NCI-H1436 treated with DMSO at 0.1 percent for 48 hours (cell line): ENCODE results near the gene MXD1.

Experiments used
- DNase-seq: peaks from one replicate; lab custom pipeline; 2025; lab: John Stamatoyannopoulos, UW

Gene MXD1

DNA sequence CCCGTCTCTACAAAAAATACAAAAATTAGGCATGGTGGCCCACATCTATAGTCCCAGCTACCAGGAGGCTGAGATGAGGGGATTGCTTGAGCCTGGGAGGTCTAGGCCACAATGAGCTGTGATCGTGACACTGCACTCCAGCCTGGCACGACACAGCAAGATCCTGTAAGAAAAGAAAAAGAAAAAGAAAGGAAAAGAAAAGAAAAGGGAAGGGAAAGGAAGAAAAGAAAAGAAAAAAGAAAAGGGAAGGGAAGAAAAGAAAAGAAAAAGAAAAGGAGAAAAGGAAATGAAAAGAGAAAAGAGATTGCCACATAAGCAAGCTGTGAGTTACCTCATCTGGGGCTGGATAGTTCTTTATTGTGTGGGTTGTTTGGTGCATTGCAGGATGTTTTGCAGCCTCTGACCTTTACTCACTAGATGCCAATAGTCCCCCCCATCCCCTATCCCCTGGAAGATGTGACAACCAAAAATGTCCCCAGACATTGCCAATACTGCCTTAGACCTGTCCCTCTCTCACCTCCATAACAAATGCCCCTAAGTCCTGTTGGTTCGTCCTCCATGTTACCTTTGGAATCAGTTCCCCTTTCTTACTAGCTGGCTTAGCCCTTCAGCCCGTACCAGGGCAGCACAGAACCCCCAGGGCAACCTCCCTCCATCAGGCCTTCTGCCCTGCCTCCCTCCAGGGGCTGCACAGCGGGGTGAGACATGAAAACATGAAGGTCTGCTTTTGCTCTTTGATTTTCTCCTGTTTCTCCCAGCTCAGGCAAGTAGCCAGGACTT lies 37.6 kb downstream of the MXD1 start:
- DNase-seq, result no peak

DNA sequence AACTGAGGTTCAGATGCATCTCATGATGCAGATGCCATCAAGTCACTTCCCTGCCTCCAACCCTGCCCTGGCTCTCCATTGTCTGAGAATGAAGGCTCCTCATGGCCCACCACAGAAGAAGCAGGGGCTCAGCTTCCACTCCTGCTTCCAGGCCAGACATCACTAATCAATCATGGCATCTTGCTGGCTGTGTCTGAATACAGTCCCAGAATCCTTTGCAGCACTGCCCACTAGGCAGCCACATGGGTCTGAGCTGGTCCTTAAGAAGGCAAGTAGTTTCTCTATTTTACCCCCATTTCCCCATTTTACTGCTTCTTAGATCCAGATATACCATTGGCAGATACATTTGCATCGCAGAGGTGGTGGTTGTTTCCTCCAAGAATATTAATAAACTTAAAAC lies 39.2 kb downstream of the MXD1 start:
- no peak for DNase-seq

DNA sequence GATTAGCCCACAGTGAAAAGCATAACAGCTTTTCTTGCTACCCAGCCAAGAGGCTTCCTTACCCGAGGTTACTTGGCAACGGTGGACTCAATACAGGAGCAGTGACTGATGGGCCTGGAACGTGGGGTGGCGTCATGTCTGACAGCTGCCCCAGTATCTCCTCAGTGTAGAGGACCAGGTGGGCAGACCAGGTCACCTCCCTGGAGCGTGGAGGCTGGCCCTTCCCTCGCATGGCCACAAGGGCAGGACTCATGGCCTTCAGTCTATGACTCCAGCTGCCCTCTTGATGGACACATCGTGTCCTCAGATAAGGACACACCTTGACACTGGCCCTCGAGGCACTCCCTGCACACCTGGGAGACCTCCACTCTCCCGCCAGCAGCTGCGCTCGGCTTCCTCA lies 40.1 kb downstream of the MXD1 start:
- DNase-seq, result no peak

DNA sequence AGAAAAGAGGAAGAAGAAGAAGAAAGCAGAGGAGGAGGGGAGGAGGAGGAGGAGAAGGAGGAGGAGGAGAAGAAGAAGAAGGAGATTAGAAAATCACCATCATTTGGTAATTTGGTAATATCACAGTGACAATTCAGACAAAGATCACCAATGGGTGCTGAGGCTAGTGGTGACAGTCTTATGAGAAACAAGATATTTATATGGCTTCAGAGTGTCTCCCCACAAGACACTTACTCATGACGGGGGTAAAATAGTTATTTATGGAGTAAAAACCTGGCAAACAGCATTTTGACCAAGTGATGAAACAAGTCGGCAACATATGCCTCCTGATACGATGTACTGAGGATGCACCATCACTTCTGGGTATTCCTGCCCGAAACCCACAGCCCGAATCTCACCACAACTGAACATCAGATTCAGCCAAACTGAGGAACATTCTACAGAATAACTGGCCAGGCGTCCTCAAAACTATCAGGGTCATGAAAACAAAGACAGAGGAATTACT lies 41.6 kb downstream of the MXD1 start:
- no peak for DNase-seq

DNA sequence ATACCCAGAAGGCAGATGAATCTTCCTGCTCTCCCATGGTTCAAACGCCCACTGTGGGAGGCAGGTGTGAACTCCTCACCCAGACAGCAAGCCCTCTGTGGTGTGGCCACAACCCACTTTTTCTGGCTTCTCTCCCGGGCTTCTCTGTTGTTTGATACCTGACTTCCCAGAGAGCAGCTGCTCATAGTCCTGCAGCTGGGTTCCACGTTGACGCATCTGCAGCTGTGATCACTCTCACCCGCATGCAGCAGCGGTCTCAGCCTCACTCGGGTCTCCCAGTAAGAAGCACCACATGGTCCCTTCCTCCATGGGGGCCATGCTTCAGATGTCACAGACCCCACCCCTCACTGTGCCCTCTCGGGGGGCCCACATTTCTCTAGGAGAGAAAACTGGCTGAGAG lies 43.1 kb downstream of the MXD1 start:
- DNase-seq, result no peak

DNA sequence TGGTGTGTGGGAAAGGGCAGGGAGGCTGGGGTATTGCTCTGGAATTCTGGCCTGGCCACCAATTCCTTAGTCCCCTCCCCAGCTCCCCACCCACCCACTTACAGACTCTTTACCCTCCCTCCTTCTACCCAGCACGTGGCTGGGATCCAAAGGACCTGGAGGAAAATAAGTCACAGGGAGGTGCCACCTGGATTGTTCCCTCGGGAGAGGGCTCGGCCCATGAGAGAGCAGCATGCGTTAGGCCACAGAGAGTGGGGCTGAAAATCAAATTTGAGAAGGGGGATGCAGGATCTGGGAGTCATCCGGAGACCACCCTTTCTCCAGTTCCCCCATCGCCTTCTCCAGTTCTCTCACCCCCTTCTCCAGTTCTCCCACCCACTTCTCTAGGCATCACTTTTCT lies 43.6 kb downstream of the MXD1 start:
- DNase-seq, result no peak

DNA sequence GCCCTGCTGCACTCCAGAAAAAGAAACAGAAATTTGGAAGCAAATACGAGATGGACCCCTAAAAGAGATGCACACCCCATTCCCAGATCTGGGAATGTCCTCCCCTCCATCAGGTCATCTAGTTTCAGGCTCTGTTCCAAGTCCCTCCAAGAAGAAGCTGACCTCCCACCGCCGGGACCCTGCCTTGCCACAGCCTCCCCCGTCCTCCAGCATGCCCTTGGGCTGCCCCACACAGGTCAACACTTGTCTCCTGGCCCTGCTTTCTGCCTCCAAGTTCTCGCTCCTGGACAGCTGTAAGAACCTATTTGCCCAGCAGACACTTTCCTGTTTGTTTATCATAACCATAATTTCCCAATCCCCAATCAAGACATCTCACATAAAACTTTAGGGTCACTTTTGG lies 44.5 kb downstream of the MXD1 start:
- DNase-seq, result no peak

DNA sequence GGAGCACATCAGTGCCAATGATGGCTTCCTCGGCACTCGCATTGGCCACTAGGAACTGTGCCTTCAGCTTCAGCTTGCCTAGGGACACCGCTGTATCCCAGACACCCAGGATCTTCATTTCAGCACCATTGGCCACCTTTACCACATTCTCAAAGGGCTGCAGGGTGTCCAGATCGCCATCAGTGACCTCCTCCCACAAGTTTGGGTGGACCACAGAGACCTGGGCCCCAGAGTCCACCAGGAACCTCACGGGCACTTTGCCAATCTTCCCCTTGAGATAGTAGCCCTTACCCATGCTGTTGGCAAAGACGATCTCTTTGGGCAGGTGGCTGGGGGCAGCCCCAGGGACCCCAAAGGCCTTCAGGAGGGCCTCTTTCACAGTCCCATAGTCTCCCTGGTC lies 45.9 kb downstream of the MXD1 start:
- DNase-seq, result no peak

DNA sequence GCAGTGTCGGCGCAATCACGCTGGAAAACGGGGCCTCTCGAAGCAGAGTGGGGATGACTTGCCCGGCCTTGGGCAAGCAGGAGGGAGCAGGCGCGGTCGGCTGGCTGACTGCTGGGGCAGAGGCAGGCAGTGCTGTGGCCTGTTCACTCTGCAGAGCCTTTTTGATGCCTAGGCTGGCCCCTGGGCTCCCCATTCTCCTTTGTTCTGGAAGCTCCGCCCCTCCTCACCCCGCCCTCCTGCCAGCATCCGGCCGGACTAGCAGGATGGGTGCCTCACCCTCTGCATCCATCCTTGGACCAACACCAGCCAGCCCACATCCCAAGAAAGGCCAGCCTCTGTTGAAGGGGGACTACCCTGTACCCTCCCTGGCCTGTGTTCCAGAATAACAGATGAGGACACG lies 46.6 kb downstream of the MXD1 start, which contains the start of gene ASPRV1:
Gene ASPRV1 (minus strand): TSS at position 136 of the 400 bp plus-strand sequence. CDS start 195 bp downstream, outside the sequence.
- no peak for DNase-seq

DNA sequence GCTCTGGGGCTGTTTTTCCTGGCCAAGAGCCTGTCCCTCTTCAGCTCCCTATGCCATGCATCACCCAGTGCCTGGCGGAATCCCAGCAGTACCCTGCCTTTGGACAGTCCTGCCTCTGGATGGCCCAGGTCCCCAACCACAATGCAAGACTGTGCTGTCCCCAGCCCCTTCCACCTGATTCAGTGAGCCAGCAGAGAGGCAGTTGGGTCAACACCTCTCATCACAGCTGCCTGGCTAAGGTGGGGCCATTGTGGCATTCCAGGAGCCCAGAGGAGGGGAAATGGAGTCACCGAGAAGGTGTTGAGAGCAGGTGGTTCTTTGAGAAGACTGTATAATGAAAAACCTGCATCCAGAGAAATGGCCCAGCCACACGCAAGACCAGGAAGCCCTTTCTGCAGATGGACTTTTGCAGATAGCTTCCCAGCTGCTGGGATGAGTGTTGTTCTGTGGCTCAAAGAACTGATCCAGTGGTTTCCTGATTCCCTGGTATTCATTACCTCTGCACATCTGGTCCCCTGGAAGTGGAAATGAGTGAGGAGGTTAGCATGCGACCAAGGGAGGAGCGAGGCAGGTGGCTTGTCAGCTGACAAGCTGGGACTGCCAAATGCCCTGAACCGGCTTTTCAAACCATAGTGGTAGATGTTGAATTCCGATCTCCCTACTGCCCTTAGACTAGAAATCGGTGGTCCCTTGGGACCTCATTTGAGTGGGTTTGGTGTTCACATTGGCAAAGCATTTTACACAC lies 48.2 kb downstream of the MXD1 start:
- DNase-seq, result no peak

DNA sequence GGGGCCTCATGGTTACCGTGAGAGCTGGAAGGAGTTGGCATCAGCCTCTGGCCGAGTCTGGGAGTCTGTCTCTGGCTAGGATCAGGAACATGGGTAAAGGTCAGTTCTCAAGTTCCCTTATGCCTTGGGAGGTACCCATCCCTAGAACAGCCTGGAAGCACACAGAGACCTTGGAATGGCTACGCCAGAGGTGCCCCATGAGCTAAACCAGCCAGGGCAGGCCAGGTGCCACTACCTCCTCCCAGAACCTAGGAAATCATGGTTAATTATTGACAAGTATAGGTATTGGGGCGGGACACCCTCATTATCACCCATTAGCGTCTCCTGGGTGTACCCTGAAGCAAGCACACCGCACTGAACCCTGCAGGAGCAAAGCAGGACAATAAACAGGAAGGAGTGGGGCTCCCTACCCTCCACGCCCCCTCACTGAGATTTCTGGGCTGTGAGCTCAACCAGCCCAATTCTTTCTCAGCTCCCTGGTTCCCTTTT lies 49.5 kb downstream of the MXD1 start:
- no peak for DNase-seq

DNA sequence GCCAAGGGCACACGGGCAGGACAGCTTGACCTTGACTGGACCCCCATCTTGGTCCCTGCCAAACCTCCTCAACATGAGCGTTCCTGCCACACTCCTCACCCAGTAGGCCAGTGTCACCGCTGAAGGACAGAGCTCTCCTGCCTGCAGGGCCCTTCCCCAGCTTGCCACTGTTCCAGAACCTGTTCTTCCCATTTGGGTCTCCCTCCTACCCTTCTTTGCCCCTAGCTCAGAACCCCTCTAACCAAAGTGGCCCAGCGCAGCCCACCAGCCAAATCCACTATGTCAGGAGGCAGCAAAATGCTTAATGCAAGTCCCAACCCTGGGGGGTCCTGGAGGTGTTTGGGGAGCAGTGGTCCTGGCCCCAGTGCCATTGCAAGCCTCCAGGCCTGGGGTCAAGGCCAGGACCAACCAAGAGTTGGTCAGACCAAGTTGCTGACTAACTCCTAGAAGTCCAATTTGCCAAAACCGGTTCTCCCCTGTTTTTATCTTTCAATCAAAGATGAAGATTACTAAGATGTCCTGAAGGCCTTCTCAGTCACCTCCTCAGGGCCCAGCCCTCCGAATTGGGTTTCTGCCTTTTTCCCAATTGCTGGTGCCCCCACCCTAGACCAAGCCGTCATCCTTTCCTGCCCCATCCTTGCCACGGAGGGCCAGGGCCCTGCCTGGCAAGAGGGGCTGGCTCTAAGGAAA lies 51.0 kb downstream of the MXD1 start:
- DNase-seq, result no peak

DNA sequence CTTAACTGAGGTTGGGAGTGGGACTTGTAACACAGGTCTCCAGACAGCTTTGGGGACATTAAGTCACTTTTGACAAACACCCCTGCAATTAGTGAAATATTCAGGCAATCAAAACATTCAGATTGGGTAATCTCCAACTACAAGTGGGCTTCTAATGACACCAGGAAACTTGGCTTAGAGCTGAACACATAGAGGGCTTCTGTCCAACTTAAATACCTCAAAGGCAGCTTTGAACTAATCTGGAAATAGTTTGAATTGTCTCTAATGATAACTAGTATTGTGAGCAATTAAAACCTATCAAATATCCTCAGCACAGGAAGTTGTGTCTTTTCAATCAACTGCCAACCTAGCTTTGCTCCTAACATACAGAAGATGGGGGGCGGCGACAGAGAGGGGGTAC lies 51.6 kb downstream of the MXD1 start:
- no peak for DNase-seq

DNA sequence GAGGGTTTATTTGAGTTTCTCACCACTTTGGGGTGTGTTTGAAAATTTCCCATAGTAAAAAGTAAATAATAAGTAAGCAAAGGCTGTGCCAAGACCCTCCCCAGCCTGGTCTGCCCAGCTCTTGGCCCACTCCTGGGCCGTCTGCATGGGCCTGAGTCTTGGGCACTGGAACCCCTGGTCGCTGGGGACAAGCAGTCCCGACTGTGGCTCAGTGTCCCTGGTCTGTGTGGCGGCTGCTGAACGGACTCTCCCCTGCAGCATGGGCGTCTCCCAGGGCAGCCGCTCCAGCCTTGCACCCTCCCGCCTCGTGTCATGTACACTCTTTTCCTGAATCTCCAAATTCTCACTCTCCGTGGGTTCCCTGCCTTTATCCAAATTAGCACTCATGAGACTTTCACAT lies 53.7 kb downstream of the MXD1 start:
- no peak for DNase-seq

DNA sequence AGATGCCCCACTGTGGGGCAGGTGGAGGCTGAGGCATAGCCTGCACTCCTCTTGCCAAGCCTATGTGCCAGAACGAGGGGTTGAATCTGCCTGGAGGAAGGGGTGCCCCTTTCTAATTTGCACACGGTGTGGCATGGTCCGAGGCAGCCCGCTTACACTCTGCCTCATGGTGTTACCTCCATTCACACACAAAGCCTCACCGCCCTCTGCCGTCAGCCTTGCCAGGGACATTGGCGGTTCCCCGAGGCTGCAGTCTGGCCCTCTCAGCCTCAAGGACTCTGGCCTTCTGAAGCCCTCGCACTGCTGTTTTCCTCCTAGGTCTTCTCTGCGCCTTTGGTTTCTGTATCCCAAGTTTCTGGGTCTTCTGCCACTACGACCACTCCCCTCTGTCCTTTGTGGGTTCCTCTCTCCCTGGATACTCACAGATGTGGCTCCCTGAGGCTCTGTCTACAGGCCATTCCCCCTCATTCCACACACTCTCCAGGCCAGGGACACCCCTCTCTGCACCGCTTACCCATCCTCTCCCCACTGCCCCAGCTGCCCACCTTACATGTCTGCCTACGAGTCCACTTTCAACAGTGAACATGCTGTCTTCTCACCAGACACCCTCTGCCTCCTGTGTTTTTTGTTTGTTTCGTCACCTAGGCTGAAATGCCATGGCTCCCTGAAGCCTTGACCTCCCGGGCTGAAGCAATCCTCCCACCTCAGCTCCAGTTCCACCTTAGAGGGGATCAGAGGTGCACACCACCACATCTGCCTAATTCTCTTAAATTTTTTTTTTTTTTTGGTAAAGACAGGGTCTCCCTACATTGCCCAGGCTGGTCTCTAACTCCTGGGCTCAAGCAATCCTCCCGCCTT lies 54.4 kb downstream of the MXD1 start:
- no peak for DNase-seq

DNA sequence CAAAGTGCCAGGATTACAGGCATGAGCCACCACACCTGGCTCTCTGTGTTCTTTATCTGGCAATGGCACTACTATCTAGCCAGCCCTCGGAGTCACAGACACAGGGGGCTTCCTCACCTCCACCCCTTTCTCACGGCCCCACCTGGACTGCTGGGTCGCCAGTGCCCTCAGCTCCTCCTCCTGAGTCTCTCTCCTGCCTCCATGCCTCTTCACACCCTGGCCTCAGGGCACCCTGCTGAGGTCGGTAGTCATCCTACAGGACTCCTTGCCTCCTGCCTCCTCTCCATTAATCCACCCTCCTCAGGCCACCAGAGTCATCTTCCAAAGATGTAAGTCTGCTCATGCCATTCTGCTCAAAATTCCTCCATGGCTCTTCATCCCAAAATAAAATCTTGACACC lies 55.1 kb downstream of the MXD1 start:
- no peak for DNase-seq

DNA sequence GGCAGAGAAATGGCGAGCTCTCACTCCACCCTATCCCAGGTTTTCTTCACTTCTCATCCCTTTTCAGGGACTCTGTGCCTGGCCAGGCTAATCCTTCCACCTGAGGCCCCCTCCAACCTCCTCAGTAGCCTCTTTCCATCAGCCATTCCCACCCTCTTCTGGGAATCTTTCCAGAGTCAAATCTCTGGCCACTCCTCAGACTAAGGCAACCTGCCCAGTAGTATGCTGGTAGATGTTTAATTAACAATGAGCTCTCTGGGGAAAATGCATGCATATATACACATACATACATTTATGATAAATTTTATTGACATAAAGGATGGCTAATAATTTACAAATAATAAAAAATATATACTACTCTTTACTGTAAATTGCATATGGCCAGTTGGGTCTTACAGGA lies 57.9 kb downstream of the MXD1 start:
- no peak for DNase-seq

DNA sequence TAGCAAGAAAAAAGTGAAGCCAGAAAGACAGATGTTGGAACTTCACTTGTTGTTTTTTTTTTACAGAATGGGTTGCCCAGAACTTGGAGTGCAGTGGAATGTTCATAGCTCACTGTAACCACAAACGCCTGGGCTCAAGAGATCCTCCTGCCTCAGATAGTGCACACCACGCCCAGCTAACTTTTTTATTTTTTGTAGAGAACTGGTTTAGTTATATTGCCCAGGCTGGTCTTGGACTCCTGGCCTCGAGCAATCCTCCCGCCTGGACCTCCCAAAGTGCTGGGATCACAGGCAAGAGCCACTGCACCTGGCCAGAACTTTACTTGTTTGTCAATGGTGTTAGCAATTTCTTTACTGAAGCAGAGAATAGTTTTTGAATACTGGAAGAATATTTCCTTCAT lies 58.4 kb downstream of the MXD1 start:
- no peak for DNase-seq

DNA sequence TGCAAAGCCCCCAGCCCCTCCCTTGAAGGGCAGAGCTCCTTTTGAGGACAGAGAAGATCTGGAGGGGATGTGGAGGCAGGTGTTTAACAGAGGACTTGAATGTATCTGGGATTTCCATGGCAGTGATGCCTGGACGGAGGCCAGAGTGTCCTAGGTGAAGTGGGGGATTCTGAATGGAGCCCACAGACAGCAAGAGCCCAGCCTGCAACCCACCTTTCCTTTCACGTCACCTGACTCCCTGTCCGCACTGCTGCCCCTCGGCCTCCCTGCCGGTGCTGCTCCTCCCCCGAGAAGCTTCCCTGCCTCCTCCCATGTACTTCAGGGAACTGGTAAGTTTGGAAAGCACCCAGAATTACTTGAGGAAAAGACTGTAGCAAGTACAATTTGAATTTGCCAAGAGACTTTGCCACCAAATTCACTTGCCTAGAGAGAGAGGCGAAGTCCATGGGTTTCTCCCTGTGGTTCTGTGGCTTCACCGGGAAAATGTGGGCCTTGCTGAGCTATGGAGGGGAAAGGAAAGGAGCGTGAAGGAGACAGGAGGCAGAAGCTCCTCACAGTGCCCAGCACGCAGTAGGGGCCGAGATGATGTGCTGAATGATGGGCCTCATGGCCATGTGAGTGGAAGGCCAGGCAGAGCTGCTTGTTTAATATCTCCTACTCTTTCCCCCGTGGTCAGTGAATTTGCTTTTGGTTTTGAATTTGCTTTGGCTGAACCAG lies 60.4 kb downstream of the MXD1 start:
- DNase-seq, result no peak

DNA sequence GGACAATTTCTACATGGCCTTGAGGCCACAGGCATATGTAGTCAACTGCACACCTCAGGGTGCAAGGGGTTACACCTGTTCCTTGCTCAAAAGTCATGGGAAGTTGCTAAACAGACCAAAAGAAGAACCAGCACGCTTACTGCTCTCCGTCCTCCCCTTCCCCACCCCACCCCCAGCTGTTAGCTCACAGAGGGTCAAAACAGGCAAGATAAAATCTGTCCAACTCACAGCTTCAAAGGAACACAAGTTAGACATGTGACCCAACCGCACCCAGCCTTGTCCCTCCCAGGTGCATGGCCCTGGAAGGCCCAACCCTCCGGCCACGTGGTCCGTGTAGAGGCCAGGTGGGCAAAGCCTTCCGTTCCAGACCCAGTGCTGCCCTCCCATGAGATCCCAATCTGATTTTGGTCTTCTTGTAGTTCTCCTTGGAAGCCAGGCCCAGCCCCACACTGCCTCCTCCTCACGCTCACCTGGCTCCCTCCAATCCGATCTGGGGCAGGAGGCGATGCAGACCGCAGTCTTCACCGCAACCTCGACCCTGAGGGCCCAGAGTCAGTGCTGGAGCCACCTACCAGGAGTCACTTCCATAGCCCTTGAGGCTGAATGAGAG lies 61.0 kb downstream of the MXD1 start:
- no peak for DNase-seq

DNA sequence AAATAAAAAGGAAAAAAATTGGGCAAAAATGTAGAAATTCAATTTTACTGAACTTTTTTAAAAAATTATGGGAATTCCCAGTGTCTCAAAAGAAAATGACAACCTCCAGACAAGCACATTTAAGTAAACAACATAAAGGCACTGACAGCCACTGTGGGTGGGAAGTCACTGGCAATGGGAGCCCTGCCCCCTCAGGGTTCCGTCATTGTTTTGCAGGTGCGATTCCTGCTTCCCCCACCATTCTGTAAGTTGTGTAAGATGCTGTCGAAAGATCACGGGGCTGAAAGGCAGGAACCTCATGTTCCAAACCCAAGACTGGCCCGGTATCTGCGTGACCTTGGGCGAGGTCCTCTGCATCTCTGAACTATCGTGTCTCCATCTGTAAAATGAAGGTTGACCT lies 62.3 kb downstream of the MXD1 start:
- DNase-seq, result no peak
